GM18907 (cell line): ENCODE results near the gene MYO1D.
"Not testable (repeated sequence)": the region's sequence is repeated elsewhere in the genome, so short reads cannot be mapped to it uniquely, and the experiment has no call there.

ENCODE experiments used
- ATAC-seq: cut with Tn5 transposase; IDR thresholded peaks from one replicate; pipeline ENCODE4 v1.9.1; 2021; ENCODE audit warnings: mild to moderate bottlenecking, moderate library complexity; ENCODE audit not compliant: unreplicated experiment

Gene MYO1D

DNA sequence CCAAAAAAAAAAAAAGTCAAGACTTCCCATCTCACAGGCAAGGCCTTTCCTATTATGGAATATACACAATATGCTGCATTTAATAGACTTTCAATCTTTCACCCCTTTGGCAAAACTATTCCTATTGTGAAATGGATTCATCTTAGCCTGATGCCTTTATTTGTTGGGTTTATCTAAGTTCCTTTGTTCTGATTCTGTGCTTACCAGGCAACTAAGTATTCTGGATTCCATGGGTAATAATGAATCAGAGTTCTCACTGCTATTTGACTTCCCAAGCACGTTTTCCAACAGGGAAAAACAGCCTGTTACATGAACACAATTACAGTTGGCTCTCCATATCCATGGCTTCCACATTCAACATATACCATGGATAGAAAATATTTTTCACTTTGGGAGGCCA lies 135.5 kb downstream of the MYO1D start:
- ATAC-seq = no peak

DNA sequence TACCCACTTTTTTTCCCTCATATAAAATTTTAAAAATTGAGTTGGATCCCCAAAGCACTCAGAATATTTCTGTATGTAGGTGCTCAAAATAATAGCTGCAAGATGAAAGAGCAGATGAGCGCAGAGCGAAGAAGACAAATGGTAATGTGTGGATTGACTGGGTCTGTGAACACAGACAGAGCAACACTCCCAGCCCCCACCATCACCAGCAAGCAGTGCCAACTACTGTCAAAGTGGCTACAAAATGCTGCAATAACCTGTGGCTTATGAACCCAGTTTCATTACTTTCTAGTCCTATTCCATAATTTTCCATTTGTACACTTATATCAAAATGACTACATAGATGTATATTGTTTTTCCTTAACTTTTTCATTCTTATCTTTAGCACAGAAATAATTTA lies 137.2 kb downstream of the MYO1D start:
- no peak for ATAC-seq

DNA sequence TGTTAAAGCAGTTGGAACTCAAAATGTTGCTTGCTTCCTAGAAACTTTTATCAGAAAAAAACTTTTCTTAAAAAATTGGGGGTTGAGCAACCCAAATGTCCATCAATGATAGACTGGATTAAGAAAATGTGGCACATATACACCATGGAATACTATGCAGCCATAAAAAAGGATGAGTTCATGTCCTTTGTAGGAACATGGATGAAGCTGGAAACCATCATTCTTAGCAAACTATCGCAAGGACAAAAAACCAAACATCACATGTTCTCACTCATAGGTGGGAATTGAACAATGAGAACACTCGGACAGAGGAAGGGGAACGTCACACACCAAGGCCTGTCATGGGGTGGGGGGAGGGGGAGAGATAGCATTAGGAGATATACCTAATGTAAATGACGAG lies 137.8 kb downstream of the MYO1D start:
- not testable (repeated sequence) for ATAC-seq

GRCh38 chr17:32733401-32733800 lies 143.5 kb downstream of the MYO1D start:
- ATAC-seq = no peak

DNA sequence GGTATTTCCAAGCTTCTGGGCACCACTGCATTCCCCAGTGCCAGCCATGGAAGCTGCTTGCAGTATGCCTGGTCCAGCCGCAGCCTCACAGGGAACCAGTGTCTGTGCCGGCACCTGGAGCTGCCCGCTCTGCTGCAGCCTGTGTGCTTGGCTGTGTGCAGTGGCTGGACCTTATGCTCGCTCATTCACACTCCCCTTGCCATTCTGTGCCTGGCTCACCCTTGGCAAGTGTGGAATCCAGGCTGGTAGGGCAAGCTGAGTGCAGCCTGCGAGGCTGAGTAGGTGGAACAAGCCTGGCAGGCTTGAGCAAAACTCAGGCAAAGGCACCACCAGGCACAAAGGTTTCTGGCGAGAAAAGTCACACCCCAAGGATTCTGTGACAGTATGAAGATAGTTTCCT lies 144.0 kb downstream of the MYO1D start:
- no peak for ATAC-seq

- ATAC-seq = no peak
These were observed 144.7 kb downstream of the MYO1D start for GRCh38 chr17:32732296-32732642.

- no peak for ATAC-seq
These were observed 145.2 kb downstream of the MYO1D start for GRCh38 chr17:32731556-32732295.

DNA sequence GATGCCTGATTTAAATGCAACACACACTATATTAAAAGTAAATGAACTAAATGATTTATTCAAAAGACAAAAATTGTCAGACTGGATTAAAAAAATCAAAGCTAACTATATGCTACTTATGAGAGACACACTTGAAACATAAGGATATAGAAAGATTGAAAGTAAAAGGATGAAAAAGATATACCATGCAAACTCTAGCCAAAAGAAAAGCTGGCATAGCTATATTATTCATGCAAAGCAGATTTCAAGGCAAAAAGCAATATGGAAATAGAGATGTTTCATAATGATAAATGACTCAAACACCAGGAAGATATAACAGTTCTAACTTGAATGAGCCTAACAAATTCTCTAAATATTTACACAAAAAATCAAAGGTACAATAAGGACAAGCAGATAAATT lies 149.2 kb downstream of the MYO1D start:
- no peak for ATAC-seq

DNA sequence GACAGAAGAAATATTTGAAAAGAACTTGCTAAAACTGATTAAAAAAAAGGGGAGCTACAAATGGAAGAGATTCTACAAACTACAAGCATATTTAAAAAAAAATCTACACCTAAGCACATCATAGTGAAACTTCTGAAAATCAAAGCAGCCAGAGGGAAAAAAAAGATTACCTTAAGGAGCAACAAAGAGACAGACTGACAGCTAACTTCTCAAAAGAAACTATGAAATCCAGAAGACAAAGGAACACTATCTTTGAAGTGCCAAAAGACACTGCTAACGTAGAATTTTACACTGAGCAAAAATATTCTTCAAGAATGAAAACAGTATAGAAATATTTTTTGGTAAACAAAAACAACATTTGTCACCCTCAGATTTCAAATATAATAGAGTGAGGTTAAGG lies 151.2 kb downstream of the MYO1D start:
- ATAC-seq = no peak

- no peak for ATAC-seq
These were observed 153.5 kb downstream of the MYO1D start for GRCh38 chr17:32723310-32723955.

- no peak for ATAC-seq
These were observed 154.2 kb downstream of the MYO1D start for GRCh38 chr17:32722733-32723132.

DNA sequence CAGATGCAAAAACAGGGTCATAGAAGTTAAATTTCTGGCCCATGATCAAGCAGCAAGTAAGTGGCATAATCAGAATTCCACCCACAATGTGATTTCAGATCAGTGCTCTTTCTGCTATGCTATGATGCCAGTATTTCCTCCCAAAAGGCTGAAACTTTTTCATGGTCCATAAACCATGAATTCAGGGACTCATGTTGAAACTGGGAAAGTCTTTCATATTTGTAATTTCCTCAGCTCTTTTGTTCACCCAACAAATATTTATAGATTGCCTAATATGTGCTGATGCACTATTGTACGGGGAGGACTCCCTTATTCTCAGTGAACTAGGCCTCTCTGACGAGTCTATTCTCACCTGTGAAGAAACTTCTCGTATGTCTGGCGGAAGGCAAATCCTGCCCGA lies 156.3 kb downstream of the MYO1D start:
- no peak for ATAC-seq

- no peak for ATAC-seq
These were observed 157.2 kb downstream of the MYO1D start for GRCh38 chr17:32719689-32720088.

DNA sequence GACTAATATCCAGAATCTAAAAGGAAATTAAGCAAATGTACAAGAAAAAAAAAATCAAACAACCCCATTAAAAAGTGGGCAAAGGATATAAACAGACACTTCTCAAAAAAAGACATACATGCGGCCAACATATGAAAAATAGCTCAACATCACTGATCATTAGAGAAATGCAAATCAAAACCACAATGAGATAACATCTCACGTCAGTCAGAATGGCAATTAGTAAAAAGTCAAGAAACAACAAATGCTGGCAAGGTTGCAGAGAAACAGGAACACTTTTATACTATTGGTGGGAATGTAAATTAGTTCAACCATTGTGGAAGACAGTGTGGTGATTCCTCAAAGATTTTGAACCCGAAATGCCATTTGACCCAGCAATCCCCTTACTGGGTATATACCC lies 162.0 kb downstream of the MYO1D start:
- ATAC-seq = not testable (repeated sequence)

- ATAC-seq = not testable (repeated sequence)
These were observed 162.7 kb downstream of the MYO1D start for GRCh38 chr17:32714206-32714605.

GRCh38 chr17:32713081-32713480 lies 163.8 kb downstream of the MYO1D start:
- no peak for ATAC-seq

DNA sequence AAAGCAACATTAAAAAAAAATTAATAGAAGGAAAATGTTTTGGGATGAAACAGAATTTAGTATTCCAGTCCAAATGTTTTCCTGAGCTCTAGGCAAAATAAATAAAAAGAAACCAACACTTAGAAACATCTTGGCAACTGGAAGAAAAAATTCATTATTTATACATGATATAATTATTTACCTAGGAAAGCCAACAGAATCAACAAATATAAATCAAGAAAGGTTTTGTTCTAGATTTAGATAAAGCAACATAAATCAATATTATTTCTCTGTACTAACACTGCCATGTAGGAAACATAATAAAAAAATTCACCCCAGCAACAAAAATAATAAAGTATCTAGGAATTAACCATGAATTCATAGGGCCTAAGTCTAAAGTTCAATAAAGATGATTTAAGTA lies 167.4 kb downstream of the MYO1D start:
- ATAC-seq = no peak

GRCh38 chr17:32701871-32702270 lies 175.1 kb downstream of the MYO1D start:
- no peak for ATAC-seq

DNA sequence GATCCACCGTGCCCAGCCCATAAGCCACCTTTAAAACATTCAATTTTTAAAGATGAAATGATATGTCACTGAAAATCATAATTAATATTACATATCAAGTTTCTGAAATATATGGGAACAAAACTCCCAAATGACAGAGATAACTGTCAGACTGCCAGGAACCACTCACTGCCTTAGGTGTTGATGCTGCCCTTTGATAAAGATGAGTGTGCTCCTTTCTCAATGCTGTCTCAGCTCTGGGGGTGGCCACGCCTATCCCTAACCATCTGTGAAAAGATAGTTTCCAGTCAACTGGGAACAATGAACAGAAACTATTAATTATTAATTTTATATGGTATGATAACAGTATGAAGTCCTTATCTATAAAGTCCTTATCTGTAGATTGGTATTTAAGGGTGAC lies 177.7 kb downstream of the MYO1D start:
- no peak for ATAC-seq

DNA sequence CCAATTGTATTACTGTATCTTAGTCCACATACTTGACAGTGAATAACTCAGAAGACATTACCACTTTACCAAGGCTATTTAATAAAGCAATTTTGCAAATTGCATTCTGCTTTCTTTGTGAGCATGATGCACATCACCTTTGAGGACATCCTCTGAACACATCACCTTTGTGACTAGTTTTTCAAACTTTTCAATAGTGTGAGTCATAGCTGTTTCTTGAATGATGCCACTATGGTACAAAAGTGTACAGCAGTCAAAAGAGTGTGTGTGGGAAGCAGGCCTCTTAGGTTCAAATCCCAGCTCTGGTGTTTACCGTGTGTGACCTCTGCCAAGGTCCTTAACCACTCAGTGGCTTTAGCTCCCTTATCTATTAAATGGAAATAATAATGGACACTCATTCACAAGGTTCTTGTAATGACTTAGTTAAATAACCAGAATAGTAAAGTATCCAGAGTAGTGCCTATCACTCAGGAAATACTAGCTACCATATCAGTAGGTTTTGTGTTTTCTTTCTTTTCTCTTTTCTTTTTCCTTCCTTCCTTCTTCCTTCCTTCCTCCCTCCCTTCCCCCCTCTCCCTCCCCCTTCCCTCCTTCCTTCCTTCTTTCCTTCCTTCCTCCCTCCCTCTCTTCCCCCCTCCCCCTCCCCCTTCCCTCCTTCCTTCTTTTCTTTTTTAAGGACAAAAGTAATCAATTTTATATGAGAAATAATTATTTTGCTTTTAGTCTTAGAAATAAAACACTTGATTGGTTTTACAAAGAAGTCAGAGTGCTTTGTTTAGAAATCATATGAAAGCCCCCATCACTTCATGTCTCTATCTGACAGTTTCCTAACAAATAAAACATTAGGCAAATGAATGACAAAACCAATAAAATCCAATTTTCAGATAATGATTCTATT lies 178.9 kb downstream of the MYO1D start:
- no peak for ATAC-seq

GRCh38 chr17:32696426-32696825 lies 180.5 kb downstream of the MYO1D start:
- ATAC-seq = no peak

DNA sequence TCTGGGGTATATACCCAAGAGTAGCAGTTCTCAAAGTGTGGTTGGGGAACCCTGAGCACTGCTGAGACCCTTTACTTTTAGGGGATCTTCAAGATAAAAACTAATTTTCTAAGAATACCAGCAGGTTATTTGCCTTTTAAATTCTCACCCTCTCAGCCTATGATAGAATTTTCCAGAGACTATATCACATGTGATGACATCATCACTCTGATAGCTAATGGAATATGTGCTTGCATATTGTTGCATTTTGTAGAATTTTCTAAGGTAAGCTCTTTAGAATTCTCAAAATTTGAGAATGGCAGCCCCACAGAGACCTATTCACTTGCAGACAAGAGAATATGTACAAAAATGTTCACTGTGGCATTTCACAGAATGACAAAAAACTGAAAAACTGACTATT lies 181.1 kb downstream of the MYO1D start:
- ATAC-seq = no peak
